HEK293 (cell line): ENCODE measurements around the gene MAST2.

ENCODE experiments used
- CTCF ChIA-PET: fragments of 350-600 bp; formaldehyde crosslinking; extraction: SDS; loops from one replicate; lab custom pipeline; 2021; ENCODE audit warnings: antibody characterized with exemption; lab: Yijun Ruan, JAX
- POLR2A ChIA-PET: fragments of 300-600 bp; formaldehyde crosslinking; extraction: SDS; loops from one replicate; lab custom pipeline; 2020; ENCODE audit warnings: antibody characterized with exemption, inconsistent platforms; lab: Yijun Ruan, JAX
- H3K27ac ChIP-seq: fragments of 200-500 bp; sonication (Bioruptor generic); 2 replicates; pipeline ENCODE4 v1.5.1; 2014; ENCODE audit warnings: low read depth, low read length, control low read depth, inconsistent platforms; ENCODE audit errors: extremely low read depth
- H3K36me3 ChIP-seq, 2 experiments: fragments of 200-500 bp in 1 of 2; sonication (Bioruptor generic) in 1 of 2; 1 replicate in 1 of 2; 2 replicates in 1 of 2; pipeline ENCODE4 v1.5.1; 2014 to 2017; ENCODE audit warnings: inconsistent platforms in 2 of 2, low read length in 2 of 2; ENCODE audit not compliant: control insufficient read depth in 2 of 2, insufficient read depth in 1 of 2
- H3K4me1 ChIP-seq: fragments of 200-500 bp; sonication (Bioruptor generic); 2 replicates; pipeline ENCODE4 v1.5.1; 2014; ENCODE audit warnings: mild to moderate bottlenecking, low read length, inconsistent platforms; ENCODE audit not compliant: control insufficient read depth, insufficient read depth
- H3K4me3 ChIP-seq: 2 replicates; pipeline ENCODE4 v1.5.1; 2011; ENCODE audit warnings: low read depth, mild to moderate bottlenecking, control low read depth, low read length, moderate library complexity
- H3K9me3 ChIP-seq: fragments of 200-500 bp; sonication (Bioruptor generic); 2 replicates; pipeline ENCODE4 v1.5.1; 2014; ENCODE audit warnings: low read depth, low read length, inconsistent platforms; ENCODE audit not compliant: control insufficient read depth, insufficient read depth
- KLF1 ChIP-seq: fragments of 450-650 bp; formaldehyde crosslinking; IDR thresholded peaks from 2 replicates; pipeline ENCODE4 v1.5.1; 2016; ENCODE audit warnings: missing biosample characterization, missing genetic modification characterization
- MZF1 ChIP-seq: fragments of 450-650 bp; formaldehyde crosslinking; IDR thresholded peaks from 2 replicates; pipeline ENCODE4 v1.5.1; 2017; ENCODE audit warnings: missing biosample characterization, missing genetic modification characterization, borderline replicate concordance
- SP2 ChIP-seq: fragments of 450-650 bp; formaldehyde crosslinking; IDR thresholded peaks from 2 replicates; pipeline ENCODE4 v1.5.1; 2016; ENCODE audit warnings: missing biosample characterization, missing genetic modification characterization
- YY2 ChIP-seq: fragments of 450-650 bp; formaldehyde crosslinking; IDR thresholded peaks from 2 replicates; pipeline ENCODE4 v1.5.1; 2016; ENCODE audit warnings: missing biosample characterization, missing genetic modification characterization
- ZBTB21 ChIP-seq: fragments of 450-650 bp; formaldehyde crosslinking; IDR thresholded peaks from 2 replicates; pipeline ENCODE4 v1.5.1; 2017; ENCODE audit warnings: missing biosample characterization, missing genetic modification characterization
- ZFP3 ChIP-seq: fragments of 450-650 bp; formaldehyde crosslinking; IDR thresholded peaks from 2 replicates; pipeline ENCODE4 v1.5.1; 2016; ENCODE audit warnings: low read depth, missing biosample characterization, missing genetic modification characterization
- ZNF121 ChIP-seq: fragments of 450-650 bp; formaldehyde crosslinking; IDR thresholded peaks from 2 replicates; pipeline ENCODE4 v1.5.1; 2016; ENCODE audit warnings: missing biosample characterization, missing genetic modification characterization
- ZNF16 ChIP-seq: fragments of 450-650 bp; formaldehyde crosslinking; IDR thresholded peaks from 2 replicates; pipeline ENCODE4 v1.5.1; 2016; ENCODE audit warnings: low read depth, missing biosample characterization, missing genetic modification characterization
- ZNF174 ChIP-seq: fragments of 450-650 bp; formaldehyde crosslinking; IDR thresholded peaks from 2 replicates; pipeline ENCODE4 v1.5.0; 2017; ENCODE audit warnings: missing biosample characterization, mild to moderate bottlenecking, missing genetic modification characterization
- ZNF223 ChIP-seq: fragments of 450-650 bp; formaldehyde crosslinking; IDR thresholded peaks from 2 replicates; pipeline ENCODE4 v1.5.1; 2016; ENCODE audit warnings: missing biosample characterization, missing genetic modification characterization
- ZNF292 ChIP-seq: fragments of 450-650 bp; formaldehyde crosslinking; IDR thresholded peaks from 2 replicates; pipeline ENCODE4 v1.5.1; 2016; ENCODE audit warnings: low read depth, missing biosample characterization, missing genetic modification characterization, borderline replicate concordance
- ZNF341 ChIP-seq: fragments of 450-650 bp; formaldehyde crosslinking; IDR thresholded peaks from 2 replicates; pipeline ENCODE4; 2016; ENCODE audit warnings: low read depth, missing biosample characterization, missing genetic modification characterization
- ZNF426 ChIP-seq: fragments of 450-650 bp; formaldehyde crosslinking; IDR thresholded peaks from 2 replicates; pipeline ENCODE4 v1.5.1; 2017; ENCODE audit warnings: missing biosample characterization, missing genetic modification characterization, mild to moderate bottlenecking, inconsistent platforms, moderate library complexity
- ZNF48 ChIP-seq: fragments of 450-650 bp; formaldehyde crosslinking; IDR thresholded peaks from 2 replicates; pipeline ENCODE4 v1.5.1; 2016; ENCODE audit warnings: missing biosample characterization, missing genetic modification characterization
- ZNF501 ChIP-seq: fragments of 450-650 bp; formaldehyde crosslinking; IDR thresholded peaks from 2 replicates; pipeline ENCODE4 v1.5.1; 2016; ENCODE audit warnings: missing biosample characterization, missing genetic modification characterization
- ZNF529 ChIP-seq: fragments of 450-650 bp; formaldehyde crosslinking; IDR thresholded peaks from 2 replicates; pipeline ENCODE4 v1.5.1; 2017; ENCODE audit warnings: missing genetic modification characterization, missing biosample characterization; ENCODE audit not compliant: insufficient replicate concordance
- ZNF530 ChIP-seq: fragments of 450-650 bp; formaldehyde crosslinking; IDR thresholded peaks from 2 replicates; pipeline ENCODE4 v1.5.1; 2016; ENCODE audit warnings: low read depth, missing biosample characterization, missing genetic modification characterization
- ZNF544 ChIP-seq: fragments of 450-650 bp; formaldehyde crosslinking; IDR thresholded peaks from 2 replicates; pipeline ENCODE4 v1.5.0; 2017; ENCODE audit warnings: missing biosample characterization, missing genetic modification characterization
- ZNF555 ChIP-seq: fragments of 450-650 bp; formaldehyde crosslinking; conservative IDR thresholded peaks from 2 replicates; pipeline ENCODE4 v1.5.1; 2017; ENCODE audit warnings: missing biosample characterization, mild to moderate bottlenecking, missing genetic modification characterization, inconsistent platforms
- ZNF580 ChIP-seq: fragments of 450-650 bp; formaldehyde crosslinking; IDR thresholded peaks from 2 replicates; pipeline ENCODE4 v1.5.1; 2016; ENCODE audit warnings: missing biosample characterization, missing genetic modification characterization
- ZNF596 ChIP-seq: fragments of 450-650 bp; IDR thresholded peaks from 2 replicates; pipeline ENCODE4 v1.5.0; 2018; ENCODE audit warnings: missing biosample characterization, mild to moderate bottlenecking, missing genetic modification characterization, moderate library complexity
- ZNF639 ChIP-seq: fragments of 450-650 bp; formaldehyde crosslinking; IDR thresholded peaks from 2 replicates; pipeline ENCODE4 v1.5.1; 2016; ENCODE audit warnings: missing biosample characterization, missing genetic modification characterization
- ZNF792 ChIP-seq: fragments of 450-650 bp; formaldehyde crosslinking; IDR thresholded peaks from 2 replicates; pipeline ENCODE4 v1.5.1; 2016; ENCODE audit warnings: missing biosample characterization, missing genetic modification characterization
- ZNF837 ChIP-seq: fragments of 450-650 bp; formaldehyde crosslinking; IDR thresholded peaks from 2 replicates; pipeline ENCODE4 v1.5.1; 2016; ENCODE audit warnings: missing biosample characterization, missing genetic modification characterization
- ZSCAN18 ChIP-seq: fragments of 450-650 bp; formaldehyde crosslinking; IDR thresholded peaks from 2 replicates; pipeline ENCODE4 v1.5.1; 2016; ENCODE audit warnings: missing biosample characterization, missing genetic modification characterization
- ZSCAN30 ChIP-seq: fragments of 450-650 bp; IDR thresholded peaks from 2 replicates; pipeline ENCODE4 v1.5.1; 2018; ENCODE audit warnings: missing biosample characterization, mild to moderate bottlenecking, missing genetic modification characterization, moderate library complexity
- TF ChIP-seq, protein P1 (sequence below): fragments of 450-650 bp; formaldehyde crosslinking; IDR thresholded peaks from 2 replicates; pipeline ENCODE4 v1.5.1; 2016; ENCODE audit warnings: missing biosample characterization, missing genetic modification characterization
- TF ChIP-seq, protein P2 (sequence below): fragments of 450-650 bp; formaldehyde crosslinking; IDR thresholded peaks from 2 replicates; pipeline ENCODE4 v1.5.1; 2017; ENCODE audit warnings: missing biosample characterization, missing genetic modification characterization
- TF ChIP-seq, protein P3 (sequence below): fragments of 450-650 bp; IDR thresholded peaks from 2 replicates; pipeline ENCODE4 v1.5.1; 2018; ENCODE audit warnings: missing biosample characterization, missing genetic modification characterization

The MAST2 gene

DNA sequence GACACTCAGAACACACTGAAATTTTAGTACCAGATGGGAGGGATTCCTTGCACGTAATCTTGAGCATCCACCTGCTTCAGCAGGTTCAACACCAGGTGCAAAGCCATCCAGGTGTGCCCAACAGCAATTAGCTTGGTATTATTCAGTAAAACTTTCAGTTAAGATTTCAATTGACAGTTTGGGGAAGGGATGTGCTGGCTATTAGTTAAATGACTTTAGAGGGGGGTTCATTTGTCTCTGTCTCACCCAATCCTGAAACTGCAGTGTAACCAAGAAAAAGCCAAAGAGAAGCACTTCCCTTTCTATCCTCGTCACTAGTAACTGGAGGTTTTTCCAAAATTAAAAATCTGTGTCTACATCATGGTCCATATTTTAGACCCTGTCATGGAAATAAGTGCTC lies 238.1 kb downstream of the MAST2 start (continued):
- TF ChIP-seq, protein P1, sequence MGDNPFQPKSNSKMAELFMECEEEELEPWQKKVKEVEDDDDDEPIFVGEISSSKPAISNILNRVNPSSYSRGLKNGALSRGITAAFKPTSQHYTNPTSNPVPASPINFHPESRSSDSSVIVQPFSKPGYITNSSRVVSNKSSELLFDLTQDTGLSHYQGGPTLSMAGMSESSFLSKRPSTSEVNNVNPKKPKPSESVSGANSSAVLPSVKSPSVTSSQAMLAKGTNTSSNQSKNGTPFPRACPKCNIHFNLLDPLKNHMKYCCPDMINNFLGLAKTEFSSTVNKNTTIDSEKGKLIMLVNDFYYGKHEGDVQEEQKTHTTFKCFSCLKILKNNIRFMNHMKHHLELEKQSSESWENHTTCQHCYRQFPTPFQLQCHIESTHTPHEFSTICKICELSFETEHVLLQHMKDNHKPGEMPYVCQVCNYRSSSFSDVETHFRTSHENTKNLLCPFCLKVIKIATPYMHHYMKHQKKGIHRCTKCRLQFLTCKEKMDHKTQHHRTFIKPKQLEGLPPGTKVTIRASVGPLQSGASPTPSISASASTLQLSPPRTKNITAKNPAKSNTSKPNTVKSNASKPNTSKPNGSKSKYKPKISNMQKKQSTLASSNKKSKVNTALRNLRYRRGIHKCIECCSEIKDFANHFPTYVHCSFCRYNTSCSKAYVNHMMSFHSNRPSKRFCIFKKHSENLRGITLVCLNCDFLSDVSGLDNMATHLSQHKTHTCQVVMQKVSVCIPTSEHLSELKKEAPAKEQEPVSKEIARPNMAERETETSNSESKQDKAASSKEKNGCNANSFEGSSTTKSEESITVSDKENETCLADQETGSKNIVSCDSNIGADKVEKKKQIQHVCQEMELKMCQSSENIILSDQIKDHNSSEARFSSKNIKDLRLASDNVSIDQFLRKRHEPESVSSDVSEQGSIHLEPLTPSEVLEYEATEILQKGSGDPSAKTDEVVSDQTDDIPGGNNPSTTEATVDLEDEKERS (tag by site-specific recombination): no peak
- TF ChIP-seq ZSCAN30 (tag by site-specific recombination) (no peak), ZNF555 (tag by site-specific recombination) (no peak), KLF1 (tag by site-specific recombination) (no peak), YY2 (tag by site-specific recombination) (no peak), ZNF121 (tag by site-specific recombination) (no peak), ZNF426 (tag by site-specific recombination) (no peak), ZNF837 (no peak), ZNF792 (tag by site-specific recombination) (no peak), SP2 (tag by site-specific recombination) (no peak), ZBTB21 (tag by site-specific recombination) (no peak), ZNF580 (no peak), ZNF529 (tag by site-specific recombination) (no peak)
- TF ChIP-seq, protein P2, sequence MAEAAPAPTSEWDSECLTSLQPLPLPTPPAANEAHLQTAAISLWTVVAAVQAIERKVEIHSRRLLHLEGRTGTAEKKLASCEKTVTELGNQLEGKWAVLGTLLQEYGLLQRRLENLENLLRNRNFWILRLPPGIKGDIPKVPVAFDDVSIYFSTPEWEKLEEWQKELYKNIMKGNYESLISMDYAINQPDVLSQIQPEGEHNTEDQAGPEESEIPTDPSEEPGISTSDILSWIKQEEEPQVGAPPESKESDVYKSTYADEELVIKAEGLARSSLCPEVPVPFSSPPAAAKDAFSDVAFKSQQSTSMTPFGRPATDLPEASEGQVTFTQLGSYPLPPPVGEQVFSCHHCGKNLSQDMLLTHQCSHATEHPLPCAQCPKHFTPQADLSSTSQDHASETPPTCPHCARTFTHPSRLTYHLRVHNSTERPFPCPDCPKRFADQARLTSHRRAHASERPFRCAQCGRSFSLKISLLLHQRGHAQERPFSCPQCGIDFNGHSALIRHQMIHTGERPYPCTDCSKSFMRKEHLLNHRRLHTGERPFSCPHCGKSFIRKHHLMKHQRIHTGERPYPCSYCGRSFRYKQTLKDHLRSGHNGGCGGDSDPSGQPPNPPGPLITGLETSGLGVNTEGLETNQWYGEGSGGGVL: no peak

- H3K27ac ChIP-seq: no peak overlapping the region
- CTCF ChIA-PET: interaction anchor here (0.6 to 2.0 kb wide), 2 partner anchors 182 to 190 kb away, joined by 3 to 7 read pairs; no protein-coding TSS in a partner anchor
- H3K4me3 ChIP-seq: no peak overlapping the region
- no peaks in the 10 kb centered on the region for H3K9me3 ChIP-seq
- POLR2A ChIA-PET: interaction anchor here (0.6 to 1.5 kb wide), 3 partner anchors 27 to 215 kb away, joined by 3 to 5 read pairs (median 4); partner anchors contain the start of gene PIK3R3
- H3K4me1 ChIP-seq: peaks cover 4% of the 10 kb centered on the region
- peaks cover 7 to 44% of the 10 kb centered on the region in 2 experiments; a peak in 1 of 3 replicates for H3K36me3 ChIP-seq
- TF ChIP-seq ZNF223: no peak
- TF ChIP-seq ZNF174 (tag by site-specific recombination): no peak
- no peak for TF ChIP-seq ZNF292 (tag by site-specific recombination)
- TF ChIP-seq ZNF596 (tag by site-specific recombination): no peak
- no peak for TF ChIP-seq ZNF639
- no peak for TF ChIP-seq ZNF501 (tag by site-specific recombination)
- no peak for TF ChIP-seq ZNF48 (tag by site-specific recombination)
- TF ChIP-seq ZNF341 (tag by site-specific recombination): no peak
- no peak for TF ChIP-seq ZNF530 (tag by site-specific recombination)
- TF ChIP-seq ZNF16 (tag by site-specific recombination): no peak
- TF ChIP-seq ZNF555 (tag by site-specific recombination): no peak
- no peak for TF ChIP-seq ZNF544 (tag by site-specific recombination)
- no peak for TF ChIP-seq SP2 (tag by site-specific recombination)
- no peak for TF ChIP-seq MZF1 (tag by site-specific recombination)
- no peak for TF ChIP-seq ZFP3 (tag by site-specific recombination)
- TF ChIP-seq, protein P3, sequence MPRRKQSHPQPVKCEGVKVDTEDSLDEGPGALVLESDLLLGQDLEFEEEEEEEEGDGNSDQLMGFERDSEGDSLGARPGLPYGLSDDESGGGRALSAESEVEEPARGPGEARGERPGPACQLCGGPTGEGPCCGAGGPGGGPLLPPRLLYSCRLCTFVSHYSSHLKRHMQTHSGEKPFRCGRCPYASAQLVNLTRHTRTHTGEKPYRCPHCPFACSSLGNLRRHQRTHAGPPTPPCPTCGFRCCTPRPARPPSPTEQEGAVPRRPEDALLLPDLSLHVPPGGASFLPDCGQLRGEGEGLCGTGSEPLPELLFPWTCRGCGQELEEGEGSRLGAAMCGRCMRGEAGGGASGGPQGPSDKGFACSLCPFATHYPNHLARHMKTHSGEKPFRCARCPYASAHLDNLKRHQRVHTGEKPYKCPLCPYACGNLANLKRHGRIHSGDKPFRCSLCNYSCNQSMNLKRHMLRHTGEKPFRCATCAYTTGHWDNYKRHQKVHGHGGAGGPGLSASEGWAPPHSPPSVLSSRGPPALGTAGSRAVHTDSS (tag by site-specific recombination): no peak
- TF ChIP-seq ZSCAN18 (tag by site-specific recombination): no peak
Measured at GRCh38 chr1:46041974-46042373, 238.6 kb downstream of the MAST2 start.
